GM12891 (cell line): Measurements from ENCODE around the gene BEND6.

ENCODE experiments used
- PAX5 ChIP-seq: IDR thresholded peaks from 2 replicates; pipeline ENCODE4 v1.6.1; 2011; ENCODE audit warnings: low read length, moderate library complexity, mild to moderate bottlenecking; ENCODE audit not compliant: insufficient read depth, severe bottlenecking
- POLR2A ChIP-seq: IDR thresholded peaks from 2 replicates; pipeline ENCODE4 v1.6.1; 2011; ENCODE audit warnings: low read depth, low read length, control low read depth
- POLR2AphosphoS5 ChIP-seq: IDR thresholded peaks from 2 replicates; pipeline ENCODE4 v1.6.1; 2011; ENCODE audit warnings: low read depth, low read length, control low read depth
- POU2F2 ChIP-seq: IDR thresholded peaks from 2 replicates; pipeline ENCODE4 v1.6.1; 2011; ENCODE audit warnings: low read depth, mild to moderate bottlenecking, control low read depth, low read length, moderate library complexity
- SPI1 ChIP-seq: IDR thresholded peaks from 2 replicates; pipeline ENCODE4 v1.6.1; 2011; ENCODE audit warnings: low read depth, low read length, control low read depth
- TAF1 ChIP-seq: IDR thresholded peaks from 2 replicates; pipeline ENCODE4 v1.6.1; 2011; ENCODE audit warnings: low read depth, low read length, control low read depth

DNA sequence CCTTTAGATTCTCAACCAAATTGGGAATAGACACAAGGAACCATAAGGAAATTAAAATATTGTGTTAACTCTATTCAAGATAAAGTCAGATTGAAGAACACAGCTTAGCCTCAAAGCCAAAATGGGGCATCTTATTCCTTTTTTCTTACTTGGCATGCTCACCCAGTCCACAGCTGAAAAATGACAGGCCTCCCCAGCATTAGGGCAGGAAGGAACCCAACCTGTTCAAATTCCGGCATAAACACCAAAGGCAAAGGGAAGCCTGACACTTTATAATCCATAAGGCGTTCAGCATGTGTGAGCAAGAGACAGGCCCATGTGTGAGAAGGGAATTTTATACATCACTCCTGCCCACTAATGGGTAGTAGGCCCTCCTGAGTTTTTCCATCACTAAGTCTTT is 2.9 kb downstream of the BEND6 start:
- TF ChIP-seq POLR2A (no peak), POLR2AphosphoS5 (no peak), SPI1 (no peak), TAF1 (no peak), POU2F2 (no peak), PAX5 (no peak)
